Pancreas (tissue), 10 donors: ENCODE data around the gene DSCAM. TPM values are rescaled to one million over a fixed set of nuclear protein-coding genes. Genes with fewer than 3 reads are reported as not detected.

ENCODE experiments used
- ATAC-seq, 4 donors: fragments of 200-7000 bp; cut with Tn5 transposase; one replicate each; pipeline versions ENCODE4 v1.8.0 to v1.9.1; 2020; ENCODE audit warnings: mild to moderate bottlenecking in 4 of 4, moderate library complexity in 4 of 4
- DNase-seq, 6 donors: peaks; one replicate each; pipeline ENCODE4 v3.0.0-alpha.2; 2020
- FAIRE-seq: peaks from 2 replicates; lab custom pipeline; 2012; peaks lifted over from hg19 to GRCh38; lab: Jason Lieb, UNC
- H3K27ac ChIP-seq, 4 donors: fragments of 200-600 bp; sonication (generic); 1 replicate in 3 of 4; 2 replicates in 1 of 4; pipeline versions ENCODE4 v1.5.0 to v1.8.0; 2020
- H3K27me3 ChIP-seq, 4 donors: fragments of 200-600 bp; one replicate each; pipeline ENCODE4 v1.8.0; 2021
- H3K36me3 ChIP-seq, 3 donors: fragments of 200-600 bp; sonication (generic) in 1 of 3; one replicate each; pipeline versions ENCODE4 v1.5.0 to v1.8.0; 2020 to 2021
- H3K4me1 ChIP-seq, 3 donors: fragments of 200-600 bp; one replicate each; pipeline ENCODE4 v1.8.0; 2021
- H3K4me3 ChIP-seq, 4 donors: fragments of 200-600 bp; sonication (generic) in 2 of 4; one replicate each; pipeline versions ENCODE4 v1.5.0 to v1.8.0; 2020 to 2021
- H3K9me3 ChIP-seq, 4 donors: fragments of 200-600 bp; one replicate each; pipeline ENCODE4 v1.8.0; 2021
- CTCF ChIP-seq, 4 donors: fragments of 200-600 bp; sonication (generic) in 3 of 4; IDR thresholded peaks; one replicate each; pipeline versions ENCODE4 v1.5.0 to v1.8.0; 2021; ENCODE audit warnings: antibody characterized with exemption in 4 of 4
- WGBS, 2 donors: extraction: QIAGEN DNeasy Blood & Tissue Kit; methylation state at CpG; one replicate each; pipeline ENCODE4 v1.1.7; 2013; 5-methylcytosine and 5-hydroxymethylcytosine counted together
- intact Hi-C, 3 donors: fragments of 100-400 bp; cut with DNase I; formaldehyde crosslinking; loops; one replicate each; pipeline versions ENCODE4 v1.11.1 to v1.14.2; 2022
- polyA plus RNA-seq, 2 donors: library from polyadenylated mRNA; stranded (reverse); fragments of 200-250 nt; gene quantifications; one replicate each; pipeline ENCODE4 v1.2.3, GENCODE V29; 2013
- total RNA-seq, 6 donors: library from RNA; stranded (reverse); fragmentation: NEBNext Ultra II Directional in 4 of 6; extraction: Animal tissue kit (Norgen Biotek cat#: 25700) in 4 of 6; gene quantifications; one replicate each; pipeline versions ENCODE4 v1.2.1 to v1.2.4, GENCODE V29; 2021 to 2023
- donor health status: healthy with polysubstance abuse.
- donor health status: DM: no; HTN: no; CAD: no; lungs with moderate emphysema.
- donor health status: DM: no; HTN: no; CAD: no.
- donor health status: control.
- donor health status: control.
- donor health status: Bipolar disorder and iron deficiency.
- donor health status: DM: yes; HTN: yes; CAD: no.
- donor health status: DM: no; HTN: no; CAD: no.
- donor health status: DM: no; HTN: no; CAD: no.
- donor health status: DM: yes; HTN: yes; CAD: no.

The DSCAM gene
- total and polyA plus RNA-seq, 8 donors = 0.05 to 0.77 (median 0.14) TPM

- no peak for TF ChIP-seq CTCF (IDR thresholded peaks at IDR 0.05)
- no peak for FAIRE-seq
- 73 to 74% methylated on average over 7 of the region's 7 CpGs for WGBS, 2 donors
Observed at GRCh38 chr21:40250514-40251294, 596.3 kb downstream of the DSCAM start.

GRCh38 chr21:40244981-40245380 lies 602.0 kb downstream of the DSCAM start:
- Histone ChIP-seq H3K4me3 (no peak overlapping the region), H3K9me3 (no peaks in the 10 kb centered on the region), H3K4me1 (no peaks in the 10 kb centered on the region), H3K27ac (no peak overlapping the region), H3K36me3 (no peaks in the 10 kb centered on the region), H3K27me3 (no peaks in the 10 kb centered on the region)
- DNase-seq = no peak
- no peak for FAIRE-seq
- ATAC-seq = no peak
- WGBS, 2 donors = 44 to 45% methylated on average over 4 of the region's 4 CpGs
- intact Hi-C loops = no loop called here
- TF ChIP-seq CTCF (IDR thresholded peaks at IDR 0.05) = no peak

More at GRCh38 chr21:40250514-40251294, 596.3 kb downstream of the DSCAM start:
- no peaks in the 10 kb centered on the region for H3K4me1 ChIP-seq
- H3K4me3 ChIP-seq = no peak overlapping the region
- H3K9me3 ChIP-seq = no peaks in the 10 kb centered on the region
- no peaks in the 10 kb centered on the region for H3K36me3 ChIP-seq
- H3K27me3 ChIP-seq = no peaks in the 10 kb centered on the region
- DNase-seq (no peak), ATAC-seq (no peak)
- intact Hi-C loops = no loop called here
- H3K27ac ChIP-seq = no peak overlapping the region

GRCh38 chr21:40243685-40244084 lies 603.3 kb downstream of the DSCAM start:
- no peaks in the 10 kb centered on the region for H3K4me1 ChIP-seq
- ATAC-seq (no peak), DNase-seq (no peak), FAIRE-seq (no peak)
- H3K9me3 ChIP-seq = no peaks in the 10 kb centered on the region
- no peak for TF ChIP-seq CTCF (IDR thresholded peaks at IDR 0.05)
- no peak overlapping the region for H3K27ac ChIP-seq
- intact Hi-C loops = no loop called here
- no peaks in the 10 kb centered on the region for H3K36me3 ChIP-seq
- no peaks in the 10 kb centered on the region for H3K27me3 ChIP-seq
- H3K4me3 ChIP-seq = no peak overlapping the region
- WGBS, 2 donors = 58 to 72% methylated on average over 5 of the region's 5 CpGs

- TF ChIP-seq CTCF (IDR thresholded peaks at IDR 0.05) = no peak
- FAIRE-seq (no peak), ATAC-seq (no peak), DNase-seq (no peak)
- intact Hi-C loops = no loop called here
- Histone ChIP-seq H3K36me3 (no peaks in the 10 kb centered on the region), H3K4me3 (no peak overlapping the region), H3K9me3 (no peaks in the 10 kb centered on the region), H3K27me3 (no peaks in the 10 kb centered on the region), H3K27ac (no peak overlapping the region), H3K4me1 (no peaks in the 10 kb centered on the region)
- 45 to 51% methylated on average over 3 of the region's 3 CpGs for WGBS, 2 donors
Observed at GRCh38 chr21:40242586-40243265, 604.2 kb downstream of the DSCAM start.

- no peak for FAIRE-seq
- peaks cover 0 to 21% (median 2%) of the 10 kb centered on the region in 4 donors for H3K27me3 ChIP-seq
- TF ChIP-seq CTCF (IDR thresholded peaks at IDR 0.05) = no peak
- 54 to 58% methylated on average over 5 of the region's 5 CpGs for WGBS, 2 donors
- no peak for ATAC-seq
- H3K4me1 ChIP-seq = no peaks in the 10 kb centered on the region
- H3K36me3 ChIP-seq = no peaks in the 10 kb centered on the region
- no peak overlapping the region for H3K4me3 ChIP-seq
- intact Hi-C loops = no loop called here
- no peaks in the 10 kb centered on the region for H3K9me3 ChIP-seq
- DNase-seq = no peak
- no peak overlapping the region for H3K27ac ChIP-seq
Observed at GRCh38 chr21:40235528-40235927, 611.4 kb downstream of the DSCAM start.
